Thymus (tissue), 14 donors: Measurements from ENCODE around the gene S100A13. TPM values are rescaled to one million over a fixed set of nuclear protein-coding genes. Genes with fewer than 3 reads are reported as not detected.
"Not testable (repeated sequence)": the region's sequence is repeated elsewhere in the genome, so short reads cannot be mapped to it uniquely, and the experiment has no call there.

Source experiments
- DNase-seq, 9 donors: peaks; one replicate each; pipeline ENCODE4 v3.0.0-alpha.2; 2013; ENCODE audit warnings: low spot score in 9 of 9, low read depth in 6 of 9, missing footprints in 1 of 9
- H3K27ac ChIP-seq, 2 donors: one replicate each; pipeline ENCODE4 v1.5.1; 2013; ENCODE audit warnings: control low read depth in 1 of 2, low read depth in 1 of 2, low read length in 1 of 2, mild to moderate bottlenecking in 1 of 2, moderate library complexity in 1 of 2
- H3K27me3 ChIP-seq, 2 donors: one replicate each; pipeline ENCODE4 v1.5.1; 2013; ENCODE audit warnings: low read length in 1 of 2; ENCODE audit not compliant: control insufficient read depth in 2 of 2, insufficient read depth in 1 of 2
- H3K36me3 ChIP-seq, 2 donors: one replicate each; pipeline ENCODE4 v1.5.1; 2013; ENCODE audit warnings: low read length in 1 of 2, mild to moderate bottlenecking in 1 of 2, moderate library complexity in 1 of 2; ENCODE audit not compliant: control insufficient read depth in 2 of 2, insufficient read depth in 2 of 2
- H3K4me1 ChIP-seq, 2 donors: one replicate each; pipeline ENCODE4 v1.5.1; 2013; ENCODE audit warnings: low read length in 2 of 2; ENCODE audit not compliant: control insufficient read depth in 2 of 2, insufficient read depth in 2 of 2
- H3K4me3 ChIP-seq, 2 donors: one replicate each; pipeline ENCODE4 v1.5.1; 2013; ENCODE audit warnings: low read length in 2 of 2, control low read depth in 1 of 2, mild to moderate bottlenecking in 1 of 2
- H3K9me3 ChIP-seq, 2 donors: one replicate each; pipeline ENCODE4 v1.5.1; 2013; ENCODE audit warnings: low read length in 1 of 2, mild to moderate bottlenecking in 1 of 2; ENCODE audit not compliant: control insufficient read depth in 2 of 2, insufficient read depth in 1 of 2
- WGBS: extraction: QIAGEN DNeasy Blood & Tissue Kit; methylation state at CpG from one replicate; pipeline ENCODE4 v1.1.7; 2013; 5-methylcytosine and 5-hydroxymethylcytosine counted together
- long read RNA-seq, 10 donors: transcript quantifications; one replicate each; lab custom pipeline, GENCODE V29; 2026
- polyA plus RNA-seq: library from polyadenylated mRNA; stranded (reverse); fragments of 200-250 nt; gene quantifications from one replicate; pipeline ENCODE4 v1.2.3, GENCODE V29; 2013
- total RNA-seq: library from RNA; stranded (reverse); fragments of 120-200 nt; gene quantifications from one replicate; pipeline ENCODE4 v1.2.4, GENCODE V29; 2013
- donor health status: healthy.

S100A13 gene
- total RNA-seq (32.0 TPM), polyA plus RNA-seq (96.1 TPM)
- long read RNA-seq, donor 1, partial matches to known transcripts, result 0 of 7 reads
- long read RNA-seq, donor 1, other reads (novel, unspliced or antisense), result 7 of 7 reads
- long read RNA-seq, donor 2, transcript S100A13-203 (3 exons, 579 nt), result major isoform, 5 of 220 reads
- long read RNA-seq, donor 2, partial matches to known transcripts, result 181 of 220 reads
- long read RNA-seq, donor 2, other reads (novel, unspliced or antisense), result 34 of 220 reads
- long read RNA-seq, donor 3, partial matches to known transcripts, result 27 of 31 reads
- long read RNA-seq, donor 3, other reads (novel, unspliced or antisense), result 0 of 31 reads
- long read RNA-seq, donor 4, partial matches to known transcripts, result 7 of 11 reads
- long read RNA-seq, donor 4, other reads (novel, unspliced or antisense), result 0 of 11 reads
- long read RNA-seq, donor 5, transcript S100A13-203 (3 exons, 579 nt), result major isoform, 18 of 237 reads
- long read RNA-seq, donor 5, partial matches to known transcripts, result 145 of 237 reads
- long read RNA-seq, donor 5, other reads (novel, unspliced or antisense), result 72 of 237 reads
- long read RNA-seq, donor 6, partial matches to known transcripts, result 8 of 12 reads
- long read RNA-seq, donor 6, other reads (novel, unspliced or antisense), result 0 of 12 reads
- long read RNA-seq, donor 7, partial matches to known transcripts, result 44 of 82 reads
- long read RNA-seq, donor 7, other reads (novel, unspliced or antisense), result 35 of 82 reads
- long read RNA-seq, donor 8, partial matches to known transcripts, result 31 of 48 reads
- long read RNA-seq, donor 8, other reads (novel, unspliced or antisense), result 17 of 48 reads
- long read RNA-seq, donor 9, partial matches to known transcripts, result 12 of 14 reads
- long read RNA-seq, donor 9, other reads (novel, unspliced or antisense), result 0 of 14 reads
- long read RNA-seq, donor 10, partial matches to known transcripts, result 6 of 6 reads
- long read RNA-seq, donor 10, other reads (novel, unspliced or antisense), result 0 of 6 reads

- Histone ChIP-seq H3K36me3 (no peaks in the 10 kb centered on the region), H3K4me1 (peaks cover 0 to 24% of the 10 kb centered on the region in 2 donors), H3K27me3 (peaks cover 0 to 8% of the 10 kb centered on the region in 2 donors), H3K27ac (no peak within 1 kb of the TSS), H3K9me3 (no peaks in the 10 kb centered on the region), H3K4me3 (peak within 1 kb of the TSS; percentile 13 to 14)
- DNase-seq, result no peak
- WGBS, result 72% methylated on average over 28 of the region's 28 CpGs
These were observed at the start of gene S100A13 for GRCh38 chr1:153626904-153627714. Gene S100A13 (minus strand): TSS chr1:153627505. CDS start chr1:153626472, 1,033 bp downstream.

- Histone ChIP-seq H3K36me3 (peaks cover 5 to 15% of the 10 kb centered on the region in 2 donors), H3K27ac (no peak overlapping the region), H3K4me1 (peaks cover 11 to 23% of the 10 kb centered on the region in 2 donors), H3K27me3 (peaks cover 8 to 16% of the 10 kb centered on the region in 2 donors), H3K9me3 (peaks cover 0 to 5% of the 10 kb centered on the region in 2 donors), H3K4me3 (no peak overlapping the region)
- 96% methylated on average over 2 of the region's 2 CpGs for WGBS
- DNase-seq, result no peak
These were observed 46.2 kb upstream of the S100A13 start for GRCh38 chr1:153673511-153673910.

- Histone ChIP-seq H3K27ac (peak overlapping the region; percentile 80 to 85), H3K4me3 (peak overlapping the region; percentile 49 to 52), H3K4me1 (peaks cover 9 to 12% of the 10 kb centered on the region in 2 donors), H3K36me3 (peaks cover 19 to 32% of the 10 kb centered on the region in 2 donors)
- 7% methylated on average over 28 of the region's 28 CpGs for WGBS
- H3K9me3 ChIP-seq, H3K27me3 ChIP-seq: not testable (repeated sequence)
- peak in 2 of 9 donors; percentile 26 to 68 for DNase-seq
These were observed 44.5 kb upstream of the S100A13 start for GRCh38 chr1:153671628-153672353.

- Histone ChIP-seq H3K4me3 (peak within 1 kb of the TSS; percentile 73 to 91), H3K36me3 (peaks cover 26 to 40% of the 10 kb centered on the region in 2 donors), H3K27me3 (no peaks in the 10 kb centered on the region), H3K27ac (peak within 1 kb of the TSS; percentile 90 to 94), H3K4me1 (peaks cover 9 to 12% of the 10 kb centered on the region in 2 donors), H3K9me3 (peaks cover 0 to 3% of the 10 kb centered on the region in 2 donors)
- under 1% methylated on average over 35 of the region's 35 CpGs for WGBS
- peak; percentile 98 to 100 (median 99) for DNase-seq
These were observed 43.7 kb upstream of the S100A13 start, which contains the start of gene ILF2 for GRCh38 chr1:153670859-153671627. Gene ILF2 (minus strand): TSS chr1:153670993. CDS start chr1:153670922, 71 bp downstream.

- Histone ChIP-seq H3K9me3 (peaks cover 0 to 3% of the 10 kb centered on the region in 2 donors), H3K4me1 (peaks cover 9 to 12% of the 10 kb centered on the region in 2 donors), H3K36me3 (peaks cover 29 to 46% of the 10 kb centered on the region in 2 donors), H3K4me3 (peak overlapping the region; percentile 73 to 91), H3K27ac (peak overlapping the region; percentile 90 to 94), H3K27me3 (no peaks in the 10 kb centered on the region)
- 2% methylated on average over 22 of the region's 22 CpGs for WGBS
- no peak for DNase-seq
These were observed 43.1 kb upstream of the S100A13 start for GRCh38 chr1:153670257-153670858.

- peaks cover 9 to 12% of the 10 kb centered on the region in 2 donors for H3K4me1 ChIP-seq
- H3K27me3 ChIP-seq, result no peaks in the 10 kb centered on the region
- H3K4me3 ChIP-seq, result peak overlapping the region; percentile 73 to 91
- peak overlapping the region in 1 of 2 donors; percentile 55 for H3K27ac ChIP-seq
- H3K36me3 ChIP-seq, result peaks cover 33 to 54% of the 10 kb centered on the region in 2 donors
- no peak for DNase-seq
- peaks cover 0 to 3% of the 10 kb centered on the region in 2 donors for H3K9me3 ChIP-seq
- WGBS, result 96% methylated on average over 6 of the region's 6 CpGs
These were observed 42.3 kb upstream of the S100A13 start for GRCh38 chr1:153669606-153670005.

GRCh38 chr1:153668672-153669071, 41.4 kb upstream of the S100A13 start:
- not testable (repeated sequence) for H3K9me3 ChIP-seq, DNase-seq, H3K4me3 ChIP-seq, H3K27me3 ChIP-seq, H3K27ac ChIP-seq
- peaks cover 9 to 12% of the 10 kb centered on the region in 2 donors for H3K4me1 ChIP-seq
- H3K36me3 ChIP-seq, result peaks cover 38 to 63% of the 10 kb centered on the region in 2 donors
- WGBS, result 99% methylated on average over 8 of the region's 8 CpGs
